GM21717 (cell line): ENCODE data around the gene HYCC2.
"Not testable (repeated sequence)": the region's sequence is repeated elsewhere in the genome, so short reads cannot be mapped to it uniquely, and the experiment has no call there.

Experiments
- ATAC-seq: cut with Tn5 transposase; IDR thresholded peaks from one replicate; pipeline ENCODE4 v1.9.1; 2021; ENCODE audit warnings: mild to moderate bottlenecking, moderate library complexity; ENCODE audit not compliant: unreplicated experiment

The HYCC2 gene

DNA sequence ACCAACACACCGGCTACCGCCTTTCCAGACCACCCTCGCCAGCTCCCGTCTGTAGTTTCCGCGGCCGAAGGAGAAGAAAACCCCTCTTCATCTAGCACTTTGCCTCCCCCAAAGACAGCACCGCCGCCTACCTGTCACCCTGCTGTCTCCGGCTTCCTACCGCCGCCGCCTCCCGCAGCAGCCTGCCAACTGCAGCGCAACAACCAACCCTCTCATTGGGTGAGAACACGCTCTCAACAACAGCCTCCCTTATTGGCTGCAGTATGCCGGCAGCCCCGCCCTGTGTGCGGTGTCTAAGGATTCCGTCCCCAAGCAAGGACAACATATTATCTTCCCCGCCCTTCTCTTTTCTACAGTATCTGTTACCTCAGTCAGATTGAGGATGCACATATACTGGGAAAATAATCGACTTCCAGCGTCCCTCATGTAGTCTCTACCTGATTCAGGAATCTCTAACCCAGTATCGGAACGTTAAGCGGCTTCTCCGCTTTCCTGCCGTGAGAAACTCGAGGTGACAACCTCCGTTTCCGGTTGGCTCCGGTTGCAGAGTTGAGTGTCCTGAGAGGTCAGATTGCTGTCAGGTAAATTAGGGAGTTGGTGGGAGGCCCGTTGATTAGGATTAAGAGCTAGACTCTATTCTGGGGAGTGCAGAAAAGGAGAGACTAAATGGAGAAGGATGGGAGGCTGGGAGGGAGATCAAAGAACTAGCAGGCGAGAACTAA is at the start of gene HYCC2, which contains the start of gene NDUFB3:
HYCC2 (minus strand) TSS at position 193 of the 722 bp plus-strand sequence. CDS start 47,662 bp downstream, outside the sequence.
NDUFB3 (plus strand) TSS at position 523 of the 722 bp plus-strand sequence. CDS start 6,882 bp downstream, outside the sequence.
- peak; percentile 97 for ATAC-seq

DNA sequence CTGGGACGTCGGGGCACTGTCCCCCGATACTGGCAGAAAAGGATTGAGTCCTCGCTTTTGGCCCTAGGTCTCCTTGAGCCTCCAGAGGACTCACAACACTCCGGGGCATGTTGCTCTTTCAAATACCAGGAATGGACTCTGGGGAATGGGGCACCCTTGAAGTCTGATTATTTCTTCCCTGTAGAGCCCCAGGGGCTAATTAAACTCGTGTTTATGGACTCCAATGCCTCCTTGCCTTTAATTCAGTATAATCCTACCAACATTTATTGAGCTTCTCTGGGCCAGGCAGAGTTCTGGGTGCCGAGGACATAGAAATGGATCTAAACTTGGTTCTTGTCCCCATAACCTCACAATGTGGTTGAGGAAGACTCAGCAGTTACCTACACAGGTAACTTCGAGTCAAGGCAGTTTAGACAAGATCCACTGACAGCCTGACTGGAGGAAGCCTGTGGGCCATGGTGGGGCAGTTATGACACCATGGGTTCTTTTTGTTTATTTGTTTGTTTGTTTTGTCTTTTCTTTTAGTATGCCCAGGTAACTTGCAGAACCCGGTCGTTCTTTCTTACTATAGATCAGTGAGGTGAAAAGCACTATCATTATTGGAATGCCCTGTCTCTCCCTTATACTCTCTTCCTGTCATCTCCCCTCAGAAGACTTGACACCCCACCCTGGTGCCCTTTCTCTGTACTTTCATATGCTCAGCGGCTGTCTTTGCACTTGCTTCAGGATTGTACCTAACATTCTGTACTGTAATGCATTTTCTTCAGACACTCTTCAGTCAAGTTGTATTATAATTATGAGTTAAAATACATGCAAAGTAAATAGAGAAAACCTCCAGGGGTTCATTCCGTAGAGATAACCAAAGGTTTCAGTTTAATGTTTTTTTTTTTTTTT is 47.7 kb upstream of the HYCC2 start:
- no peak for ATAC-seq

DNA sequence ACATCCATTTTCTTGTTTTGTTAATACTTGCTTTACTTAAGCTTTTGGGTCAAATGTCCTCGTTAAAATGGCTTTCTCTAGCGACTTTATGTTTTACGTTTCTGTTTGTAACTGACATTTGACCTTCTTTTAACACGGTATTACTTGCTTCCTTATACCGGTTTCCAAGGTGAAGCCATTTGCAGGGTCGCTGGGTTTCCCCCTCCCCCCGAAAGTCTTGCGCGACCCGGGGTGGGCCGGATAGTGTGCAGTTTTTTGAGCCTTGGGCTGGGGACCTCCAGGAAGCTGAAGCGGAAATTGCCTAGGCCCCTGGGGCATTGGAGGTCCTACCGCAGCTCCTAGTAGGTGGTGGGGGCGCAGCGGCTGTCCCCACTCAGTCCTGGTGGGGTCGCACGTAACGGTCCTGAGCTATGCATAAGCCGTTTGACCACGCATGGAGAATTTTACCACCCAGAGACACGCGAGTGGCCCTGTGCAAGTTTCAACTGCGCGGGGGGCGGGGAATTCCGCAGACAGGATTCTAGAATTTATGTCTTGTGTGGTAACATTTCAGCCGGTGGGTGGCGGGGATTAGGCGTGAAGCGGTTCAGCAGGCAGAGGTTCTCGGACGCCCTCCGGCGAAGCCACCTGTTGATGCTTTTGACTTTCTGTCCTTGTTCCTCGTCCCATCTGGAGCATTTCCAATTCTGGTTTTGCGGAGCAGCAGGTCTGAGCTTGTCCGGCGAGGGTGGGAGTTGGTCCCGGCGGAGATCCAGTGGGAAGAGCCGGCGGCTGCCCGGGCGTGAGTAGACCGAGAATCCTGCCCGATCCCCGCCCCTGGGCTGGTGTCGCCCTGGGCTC is 46.9 kb upstream of the HYCC2 start:
- ATAC-seq, result peak; percentile 42

DNA sequence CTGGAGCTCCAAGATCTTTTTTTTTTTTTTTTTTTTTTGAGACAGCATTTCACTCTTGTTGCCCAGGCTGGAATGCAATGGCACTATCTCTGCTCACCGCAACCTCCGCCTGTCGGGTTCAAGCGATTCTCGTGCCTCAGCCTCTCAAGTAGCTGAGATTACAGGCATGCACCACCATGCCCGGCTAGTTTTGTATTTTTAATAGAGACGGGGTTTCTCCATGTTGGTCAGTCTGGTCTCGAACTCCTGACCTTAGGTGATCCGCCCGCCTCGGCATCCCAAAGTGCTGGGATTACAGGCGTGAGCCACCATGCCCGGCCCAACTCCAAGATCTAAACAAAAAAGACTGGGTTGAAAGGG is 46.2 kb upstream of the HYCC2 start:
- ATAC-seq, result not testable (repeated sequence)

DNA sequence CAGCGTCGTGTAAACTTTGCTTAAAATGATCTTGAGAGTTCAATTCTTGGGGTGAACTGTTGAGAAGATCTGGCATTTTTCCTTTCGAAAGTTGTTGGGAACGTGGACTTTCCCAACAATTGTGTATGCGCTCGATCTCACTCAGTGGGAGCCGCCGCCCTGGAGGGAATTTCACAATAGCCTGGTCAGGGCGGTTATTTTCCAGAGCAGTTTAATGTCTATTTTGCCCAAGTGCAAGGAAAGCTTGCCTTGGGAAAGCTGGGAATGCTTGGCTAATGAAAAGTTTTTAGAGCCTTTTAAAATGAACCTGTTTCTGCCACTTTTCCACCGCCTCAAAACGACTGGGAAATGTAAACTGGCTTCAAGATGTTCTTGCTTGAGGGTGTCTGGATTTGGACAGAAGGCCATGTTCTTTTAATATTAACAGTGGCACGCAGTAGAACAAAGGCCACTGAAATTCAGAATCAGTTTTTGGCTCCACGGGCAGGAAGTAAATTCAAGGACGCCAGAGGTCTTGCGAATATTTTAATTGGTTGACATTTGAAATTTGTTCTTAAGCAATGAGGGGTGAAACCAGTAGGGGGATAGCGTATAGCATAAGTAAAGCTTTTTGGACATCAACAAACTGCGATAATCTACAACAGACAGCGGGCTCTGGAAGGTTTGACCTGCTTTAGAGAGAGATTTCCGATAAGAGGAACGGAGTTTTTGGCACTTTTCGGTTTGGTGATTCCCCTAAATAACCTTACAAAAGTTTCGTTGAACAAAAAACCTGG is 45.7 kb upstream of the HYCC2 start:
- ATAC-seq, result no peak

DNA sequence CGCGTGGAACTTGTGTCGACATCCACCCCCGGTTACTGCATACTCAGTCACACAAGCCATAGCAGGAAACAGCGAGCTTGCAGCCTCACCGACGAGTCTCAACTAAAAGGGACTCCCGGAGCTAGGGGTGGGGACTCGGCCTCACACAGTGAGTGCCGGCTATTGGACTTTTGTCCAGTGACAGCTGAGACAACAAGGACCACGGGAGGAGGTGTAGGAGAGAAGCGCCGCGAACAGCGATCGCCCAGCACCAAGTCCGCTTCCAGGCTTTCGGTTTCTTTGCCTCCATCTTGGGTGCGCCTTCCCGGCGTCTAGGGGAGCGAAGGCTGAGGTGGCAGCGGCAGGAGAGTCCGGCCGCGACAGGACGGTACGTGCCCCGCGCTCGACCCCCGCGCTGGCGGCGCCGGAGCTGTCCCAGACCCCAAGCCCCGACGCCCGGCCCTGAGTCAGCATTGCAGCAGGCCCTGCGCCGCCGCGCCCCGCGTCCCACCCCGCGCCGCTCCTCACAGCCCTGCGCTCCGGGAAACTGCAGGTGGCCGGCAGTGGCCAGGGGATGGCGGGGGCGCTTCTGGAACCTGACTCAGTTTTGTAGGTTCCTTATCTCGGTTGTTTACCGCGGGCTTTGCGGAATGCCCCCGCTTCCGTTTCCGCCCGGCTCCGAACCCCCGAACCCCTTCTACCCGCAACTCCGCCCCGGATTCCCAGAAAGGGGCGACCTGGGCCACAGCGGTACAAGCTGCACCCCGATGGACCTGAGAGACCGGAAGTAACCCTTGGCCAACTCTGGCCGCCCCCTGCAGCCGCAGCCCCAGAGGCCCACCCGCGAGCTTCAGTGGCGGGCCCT is 44.9 kb upstream of the HYCC2 start, which contains the start of gene CFLAR:
CFLAR (plus strand) TSS at position 50 of the 844 bp plus-strand sequence. CDS start 13,702 bp downstream, outside the sequence.
- peak; percentile 34 for ATAC-seq

DNA sequence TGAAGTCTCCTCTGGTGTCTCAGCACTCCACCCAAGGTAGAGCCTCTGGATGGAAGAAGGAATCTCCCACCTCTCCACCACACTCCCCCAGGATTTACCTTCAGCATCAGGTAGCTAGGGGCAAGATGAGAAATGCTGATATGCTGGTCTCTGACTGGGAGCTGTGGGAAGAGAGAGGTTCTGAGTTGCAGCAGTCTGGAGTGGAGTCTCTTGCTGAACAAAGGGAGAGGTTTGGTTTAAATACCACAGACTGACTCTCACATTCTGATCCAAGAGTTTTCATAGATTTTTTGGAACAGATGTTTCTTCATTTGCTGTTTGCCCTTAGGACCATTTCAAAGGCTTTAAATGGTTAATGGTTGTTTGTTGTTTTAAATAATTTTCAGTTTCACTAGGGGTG is 43.4 kb upstream of the HYCC2 start:
- no peak for ATAC-seq

DNA sequence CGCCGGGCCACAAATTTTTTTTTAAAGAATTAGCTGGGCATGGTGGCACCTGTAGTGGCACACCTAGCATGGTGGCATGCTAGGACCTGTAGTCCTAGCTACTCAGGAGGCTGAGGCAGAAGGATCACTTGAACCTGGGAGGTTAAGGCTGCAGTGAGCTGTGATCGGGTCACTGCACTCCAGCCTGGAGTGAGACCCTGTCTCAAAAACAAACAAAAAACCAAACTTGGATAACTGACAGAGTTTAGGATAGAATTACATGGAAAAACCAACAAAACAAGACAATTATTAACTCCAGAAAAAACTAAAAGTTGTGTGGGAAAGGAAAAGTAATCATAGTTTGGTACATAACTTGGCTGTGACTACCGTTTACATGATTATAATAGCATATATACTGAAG is 42.9 kb upstream of the HYCC2 start:
- no peak for ATAC-seq

DNA sequence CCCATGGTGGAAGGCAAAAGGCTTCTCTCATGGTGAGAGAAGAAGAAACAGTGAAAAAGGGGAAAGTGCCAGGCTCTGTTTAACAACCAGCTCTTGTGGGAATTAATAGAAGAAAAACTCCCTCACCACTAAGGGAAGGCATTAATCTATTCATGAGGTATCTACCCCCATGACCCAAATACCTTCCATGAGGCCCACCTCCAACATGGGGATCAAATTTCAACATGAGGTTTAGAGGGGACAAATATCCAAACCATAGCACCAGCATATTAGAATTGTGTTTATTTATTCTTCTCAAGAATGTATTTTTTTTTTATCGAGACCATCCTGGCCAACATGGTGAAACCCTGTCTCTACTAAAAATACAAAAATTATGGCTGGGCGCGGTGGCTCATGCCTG is 39.6 kb upstream of the HYCC2 start:
- no peak for ATAC-seq

DNA sequence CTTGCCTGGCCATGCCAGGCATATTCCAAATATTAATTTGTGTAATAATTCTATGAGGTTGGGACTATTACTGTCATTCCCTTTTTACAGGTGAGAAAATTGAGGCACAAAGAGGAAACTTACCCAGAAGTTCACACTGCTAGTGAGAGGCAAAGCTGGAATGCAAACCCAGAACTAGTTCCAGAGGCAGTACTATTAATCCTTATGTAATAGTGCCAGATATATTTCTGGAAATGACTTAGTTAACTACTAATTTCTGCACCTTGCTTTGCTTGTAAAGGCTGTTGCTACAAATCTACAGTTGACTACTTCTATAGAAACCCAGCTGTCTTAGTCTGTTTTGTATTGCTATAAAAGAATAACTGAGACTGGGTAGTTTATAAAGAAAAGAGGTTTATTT is 39.1 kb upstream of the HYCC2 start:
- ATAC-seq, result no peak

DNA sequence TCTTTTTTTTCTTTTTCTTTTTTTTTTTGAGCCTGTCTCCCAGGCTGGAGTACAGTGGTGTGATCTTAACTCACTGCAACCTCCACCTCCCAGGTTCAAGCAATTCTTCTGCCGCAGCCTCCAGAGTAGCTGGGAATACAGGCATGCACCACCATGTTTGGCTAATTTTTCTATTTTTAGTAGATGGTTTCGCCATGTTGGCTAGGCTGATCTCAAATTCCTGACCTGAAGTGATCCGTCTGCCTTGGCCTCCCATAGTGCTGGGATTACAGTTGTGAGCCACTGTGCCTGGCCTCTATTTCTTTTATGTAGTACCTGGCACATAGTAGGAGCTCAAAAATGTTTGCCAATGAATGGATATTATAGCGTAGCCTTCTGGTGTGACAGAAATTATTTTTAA is 37.7 kb upstream of the HYCC2 start:
- ATAC-seq, result no peak

DNA sequence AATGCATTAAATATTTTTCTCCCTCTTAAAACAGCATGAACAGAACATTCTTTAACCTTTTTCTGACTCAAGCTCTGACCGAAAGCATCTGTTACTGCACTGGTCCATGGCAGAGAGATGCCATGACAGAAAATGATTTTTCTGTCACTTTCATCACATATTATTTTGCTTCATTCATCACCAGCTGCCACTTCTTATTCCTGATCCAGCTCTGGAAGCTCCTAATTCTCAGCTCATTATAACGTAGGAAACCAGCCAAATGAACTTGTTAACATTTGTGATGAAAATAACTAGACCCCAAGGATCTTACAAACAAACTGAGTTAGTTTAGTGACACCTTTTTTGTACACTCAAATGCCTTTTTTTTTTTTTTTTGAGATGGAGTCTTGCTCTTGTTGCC is 36.9 kb upstream of the HYCC2 start:
- no peak for ATAC-seq

DNA sequence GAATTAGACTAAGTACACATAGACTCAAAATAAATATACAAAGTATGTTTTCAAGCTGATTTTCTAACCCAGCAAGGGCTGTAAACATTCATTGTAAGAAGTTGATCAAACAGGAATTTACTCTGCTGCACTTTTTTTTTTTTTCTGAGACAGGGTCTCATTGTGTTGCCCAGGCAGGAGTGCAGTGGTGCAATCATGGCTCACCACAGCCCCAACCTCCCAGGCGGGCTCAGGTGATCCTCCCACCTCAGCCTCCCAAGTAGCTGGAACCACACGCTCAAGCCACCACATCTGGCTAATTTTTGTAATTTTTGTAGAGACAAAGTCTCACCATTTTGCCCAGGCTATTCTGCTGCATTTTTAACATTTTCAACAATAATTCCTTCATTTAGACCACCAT is 36.2 kb upstream of the HYCC2 start:
- ATAC-seq, result no peak

DNA sequence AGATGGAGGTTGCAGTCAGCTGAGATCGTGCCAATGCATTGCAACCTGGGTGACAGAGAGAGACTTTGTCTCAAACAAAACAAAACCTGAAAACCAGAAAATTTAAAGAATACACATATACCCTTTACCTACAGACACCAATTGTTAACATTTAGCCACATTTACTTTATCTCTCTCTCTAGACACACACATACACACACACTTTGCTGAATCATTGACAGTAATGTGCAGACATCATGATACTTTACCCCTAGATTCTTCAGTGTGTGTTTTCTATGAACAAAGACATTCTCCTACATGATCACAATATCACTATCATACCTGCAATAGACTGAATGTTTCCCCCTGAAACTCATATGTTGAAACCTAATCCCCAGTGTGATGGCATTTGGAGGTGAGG is 34.3 kb upstream of the HYCC2 start:
- no peak for ATAC-seq

DNA sequence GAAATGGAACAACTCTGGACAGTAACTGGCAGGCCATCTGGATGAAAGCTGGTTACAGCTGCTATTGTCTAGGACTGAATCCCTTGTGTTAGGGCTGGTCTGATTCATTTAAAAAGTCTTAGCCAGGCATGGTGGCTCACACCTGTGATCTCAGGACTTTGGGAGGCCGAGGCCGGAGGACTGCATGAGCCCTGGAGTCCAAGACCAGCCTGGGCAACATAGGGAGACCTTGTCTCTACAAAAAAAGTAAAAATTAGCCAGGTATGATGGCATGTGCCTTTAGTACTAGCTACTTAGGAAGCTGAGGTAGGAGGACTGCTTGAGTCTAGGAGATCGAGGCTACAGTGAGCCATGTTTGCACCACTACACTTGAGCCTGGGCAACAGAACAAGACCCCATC is 29.0 kb upstream of the HYCC2 start:
- ATAC-seq, result no peak

DNA sequence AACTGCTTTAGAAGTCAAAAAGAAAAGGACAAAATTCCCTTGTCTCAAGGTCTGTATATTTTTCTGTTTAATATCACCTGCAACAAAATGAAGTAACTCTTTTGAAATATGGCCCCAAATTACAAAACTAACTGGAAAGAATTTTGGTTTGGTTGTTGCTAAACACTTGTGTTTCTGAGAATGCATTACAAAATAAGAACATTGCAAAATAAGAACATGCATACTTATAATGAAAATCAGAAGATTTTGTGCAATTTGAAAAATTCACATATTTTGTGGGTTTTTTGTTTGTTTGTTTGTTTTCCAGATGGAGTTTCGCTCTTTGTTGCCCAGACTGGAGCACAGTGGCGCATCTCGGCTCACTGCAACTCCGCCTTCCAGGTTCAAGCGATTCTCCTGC is 22.1 kb upstream of the HYCC2 start:
- no peak for ATAC-seq

DNA sequence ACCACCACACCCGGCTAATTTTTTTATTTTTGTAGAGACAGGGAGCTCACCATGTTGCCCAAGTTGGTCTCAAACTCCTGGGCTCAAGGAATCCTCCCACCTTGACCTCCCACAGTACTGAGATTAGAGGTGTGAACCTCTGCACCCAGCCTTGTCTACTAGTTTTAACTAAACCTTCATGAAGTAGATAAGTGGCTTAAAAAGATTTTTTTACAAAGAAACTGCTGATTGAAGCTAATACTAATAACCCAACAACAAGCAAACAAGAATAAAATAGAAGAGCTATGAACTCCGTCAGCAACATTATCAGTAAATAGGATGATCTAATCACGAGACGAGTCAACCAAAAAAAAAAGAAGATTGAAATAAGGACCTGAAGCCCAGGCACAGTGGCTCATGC is 19.1 kb upstream of the HYCC2 start:
- no peak for ATAC-seq

DNA sequence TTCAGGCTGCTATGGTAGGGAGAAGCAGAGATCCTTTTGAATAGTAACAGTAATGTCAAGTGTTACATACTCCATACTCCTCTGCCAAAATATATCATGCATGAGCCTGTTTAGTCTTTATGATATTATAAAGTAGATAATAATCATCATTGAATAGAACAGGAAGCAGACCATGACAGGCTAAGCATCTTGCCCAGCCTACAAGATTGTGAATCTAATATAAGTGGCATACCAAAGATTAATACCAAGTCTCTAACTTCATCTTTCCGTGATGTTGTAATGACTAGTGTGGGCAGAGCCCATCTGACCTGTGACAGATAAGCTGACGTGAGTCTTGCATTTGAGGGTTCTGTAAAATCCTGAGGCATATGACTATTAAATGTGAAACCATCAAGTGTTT is 13.4 kb upstream of the HYCC2 start:
- ATAC-seq, result no peak

DNA sequence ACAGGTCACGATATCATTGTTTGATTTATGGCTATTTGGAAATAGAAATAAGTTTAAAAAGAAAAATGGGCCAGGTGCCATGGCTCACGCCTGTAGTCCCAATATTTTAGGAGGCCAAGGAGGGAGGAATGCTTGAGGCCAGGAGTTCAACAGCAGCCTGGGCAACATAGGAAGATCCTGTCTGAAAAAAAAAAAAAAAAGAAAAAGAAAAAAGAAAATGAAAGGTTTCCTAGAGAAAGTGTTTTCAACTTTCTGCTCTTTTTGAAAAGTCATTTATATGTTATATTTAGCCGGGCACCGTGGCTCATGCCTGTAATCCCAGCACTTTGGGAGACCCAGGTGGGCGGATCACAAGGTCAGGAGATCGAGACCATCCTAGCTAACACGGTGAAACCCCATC is 3.5 kb upstream of the HYCC2 start:
- no peak for ATAC-seq
